GM21528 (cell line): ENCODE data around the gene HOXD8.

Experiments used
- ATAC-seq: cut with Tn5 transposase; IDR thresholded peaks from one replicate; pipeline ENCODE4 v1.9.1; 2021; ENCODE audit warnings: mild to moderate bottlenecking, moderate library complexity; ENCODE audit not compliant: unreplicated experiment, low FRiP score

The HOXD8 gene

GRCh38 chr2:176089843-176090395 is 39.6 kb upstream of the HOXD8 start:
- no peak for ATAC-seq

DNA sequence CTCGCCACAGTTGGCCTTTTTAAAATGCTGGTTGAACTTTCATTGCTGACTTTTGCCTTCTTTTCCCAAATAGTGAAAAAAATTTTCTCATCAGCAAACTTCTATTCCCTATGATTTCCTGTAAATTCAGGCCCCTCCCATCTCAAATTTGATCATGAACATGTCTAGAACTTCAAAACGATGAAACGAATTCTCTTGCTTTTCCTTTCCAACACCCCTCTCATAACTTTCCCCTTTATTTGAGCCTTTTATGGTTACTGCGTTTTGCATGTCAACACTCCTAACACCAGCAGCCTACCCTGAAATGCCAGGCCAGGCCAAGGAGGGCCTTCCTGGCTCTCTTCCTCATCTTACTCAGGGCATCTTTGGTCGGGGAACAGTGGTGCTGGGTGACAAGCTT is 38.6 kb upstream of the HOXD8 start:
- no peak for ATAC-seq

DNA sequence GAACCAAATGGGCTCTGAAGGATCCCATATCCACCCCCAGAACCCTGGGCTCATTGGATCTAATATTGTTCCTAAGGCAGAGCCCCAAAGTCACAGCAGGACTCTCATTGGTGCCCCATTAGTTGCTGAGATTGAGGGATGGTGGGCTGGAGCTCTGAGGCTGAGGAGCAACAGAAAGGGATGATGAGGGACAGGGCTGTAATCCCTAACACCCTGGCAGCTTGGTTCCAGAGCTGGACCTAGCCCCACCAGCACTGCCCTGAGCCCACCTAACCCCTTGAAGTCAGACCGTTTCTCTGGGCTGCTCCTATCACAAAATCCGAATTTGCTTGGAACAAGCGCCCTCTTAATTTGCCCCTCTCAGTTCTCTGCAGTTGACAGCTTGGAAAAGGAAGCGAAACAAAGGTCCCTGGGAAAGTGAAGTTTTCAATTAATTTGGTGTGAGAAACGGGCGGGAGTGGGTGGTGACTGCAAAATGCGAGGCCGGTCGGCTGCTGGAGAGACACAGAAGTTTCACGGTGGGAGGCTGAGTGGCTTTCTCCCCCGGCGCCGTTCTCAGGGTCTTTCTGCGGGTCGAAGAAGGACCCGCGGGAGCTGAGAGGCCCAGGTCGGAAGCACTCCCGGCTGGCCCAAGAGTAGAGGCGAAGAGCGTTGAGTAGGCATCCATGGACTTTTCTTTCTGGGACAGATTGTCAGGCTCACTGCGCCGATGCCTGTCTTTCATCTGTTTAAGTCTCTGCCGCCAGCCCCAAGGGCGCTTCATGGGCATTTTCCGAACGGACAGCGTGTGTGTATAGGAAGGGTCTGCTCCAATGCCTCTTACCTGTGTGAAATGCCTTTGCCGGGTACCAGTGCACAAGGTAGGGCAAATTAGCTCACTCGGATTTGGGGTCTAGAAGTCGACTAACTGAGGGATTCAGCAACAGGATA is 37.9 kb upstream of the HOXD8 start:
- ATAC-seq: no peak

GRCh38 chr2:176092270-176093144 is 37.0 kb upstream of the HOXD8 start, which contains the start of gene HOXD13:
HOXD13 (plus strand) TSS chr2:176092721; CDS start chr2:176092891, 170 bp downstream.
- no peak for ATAC-seq

- no peak for ATAC-seq
These were observed 36.2 kb upstream of the HOXD8 start for GRCh38 chr2:176093145-176093897.

- ATAC-seq: no peak
These were observed 35.6 kb upstream of the HOXD8 start for GRCh38 chr2:176093898-176094249.

GRCh38 chr2:176094349-176094748 is 35.2 kb upstream of the HOXD8 start:
- ATAC-seq: no peak

DNA sequence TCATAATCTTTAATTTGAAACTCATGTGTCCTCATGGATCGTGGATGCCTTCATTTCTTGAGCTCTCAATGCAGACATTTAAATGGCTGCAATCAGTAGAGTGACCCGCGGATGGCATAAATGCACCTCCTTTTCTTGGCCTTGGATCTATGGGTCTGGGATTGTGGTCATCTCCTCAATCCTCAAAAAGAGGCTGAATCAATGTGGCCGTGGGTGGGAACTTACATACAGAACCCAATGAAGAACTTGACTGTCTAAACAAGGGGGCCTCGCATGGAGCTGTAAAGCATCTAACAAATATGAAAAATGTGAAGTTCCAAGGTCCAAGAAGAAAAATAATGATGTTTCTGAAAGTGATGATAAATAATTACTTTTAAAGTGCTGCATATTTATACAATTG is 34.1 kb upstream of the HOXD8 start:
- ATAC-seq: no peak

- no peak for ATAC-seq
These were observed 33.1 kb upstream of the HOXD8 start for GRCh38 chr2:176096243-176096985.

DNA sequence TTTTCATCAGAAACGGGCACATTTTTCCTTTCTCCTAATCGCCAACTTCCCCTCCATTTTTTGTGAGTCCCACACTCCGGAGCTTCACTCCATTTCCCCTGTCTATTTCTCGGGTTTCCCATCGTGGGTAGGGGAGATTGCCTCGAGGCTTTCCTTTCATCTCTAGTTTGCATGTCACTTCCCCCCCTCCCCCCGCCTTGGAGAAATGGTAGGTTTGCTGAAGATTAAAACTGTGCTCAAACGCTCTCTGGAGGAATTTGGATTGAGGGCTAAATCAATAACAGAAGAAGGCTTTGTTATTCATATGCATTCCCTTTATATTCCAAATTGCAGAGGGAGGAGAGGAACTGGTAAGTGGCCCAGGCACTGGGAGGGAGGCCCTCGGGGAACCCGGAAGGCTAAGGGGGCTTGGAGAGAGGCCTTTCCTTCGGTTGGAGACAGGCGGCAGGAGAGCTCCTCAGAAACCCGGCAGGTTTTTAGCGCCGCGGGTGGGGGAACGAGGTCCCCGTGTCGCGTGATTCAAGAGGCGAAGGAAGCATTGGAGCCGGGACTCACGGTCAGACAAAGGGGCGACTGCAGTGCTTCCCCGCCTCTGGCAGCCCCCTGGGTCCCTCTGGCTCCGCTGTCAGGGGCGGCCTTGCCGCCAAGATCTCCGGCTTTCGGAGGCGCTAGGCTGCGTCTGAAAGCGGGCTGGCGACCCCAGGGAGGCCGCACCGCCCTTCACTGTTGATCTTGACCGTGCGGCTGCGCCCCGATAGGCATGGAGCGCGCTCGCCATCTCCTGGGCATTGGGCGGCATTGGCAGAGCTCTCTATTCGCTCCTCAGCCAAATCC is 32.3 kb upstream of the HOXD8 start:
- ATAC-seq: peak; percentile 83

- no peak for ATAC-seq
These were observed 31.6 kb upstream of the HOXD8 start for GRCh38 chr2:176097820-176098365.

GRCh38 chr2:176098366-176099158 is 30.9 kb upstream of the HOXD8 start:
- no peak for ATAC-seq

GRCh38 chr2:176099159-176099727 is 30.3 kb upstream of the HOXD8 start:
- no peak for ATAC-seq

GRCh38 chr2:176099728-176100546 is 29.6 kb upstream of the HOXD8 start, which contains the start of gene HOXD12:
HOXD12 (plus strand) TSS chr2:176099795; CDS start chr2:176099802, 7 bp downstream.
- ATAC-seq: no peak

DNA sequence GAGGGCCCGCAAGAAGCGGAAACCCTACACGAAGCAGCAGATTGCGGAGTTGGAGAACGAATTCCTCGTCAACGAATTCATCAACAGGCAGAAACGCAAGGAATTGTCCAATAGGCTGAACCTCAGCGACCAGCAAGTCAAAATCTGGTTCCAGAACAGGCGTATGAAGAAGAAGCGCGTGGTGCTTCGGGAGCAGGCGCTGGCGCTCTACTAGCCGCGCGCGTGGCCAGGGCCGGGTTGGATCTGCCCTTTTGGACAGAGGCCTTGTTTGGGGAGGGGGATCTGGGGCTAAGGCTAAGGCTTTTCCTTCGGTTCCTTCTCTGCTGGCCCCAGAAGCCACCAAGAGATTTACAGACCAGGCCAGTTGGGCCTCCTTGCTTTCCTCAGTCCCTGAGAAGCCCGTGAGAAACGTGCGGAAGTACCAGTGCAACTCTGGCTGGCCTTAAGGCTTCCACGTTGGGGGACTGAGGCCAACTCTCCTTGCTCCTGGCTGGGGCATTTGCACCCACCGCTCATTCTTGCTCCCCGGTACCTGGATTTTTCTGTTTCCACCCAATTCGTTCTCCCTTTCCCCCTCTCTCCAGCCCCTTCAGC is 28.9 kb upstream of the HOXD8 start:
- no peak for ATAC-seq

GRCh38 chr2:176101216-176101830 is 28.2 kb upstream of the HOXD8 start:
- ATAC-seq: no peak
